Astrocyte (in vitro differentiated cells and primary cell): ENCODE measurements around the gene HOXB4. TPM values are rescaled to one million over a fixed set of nuclear protein-coding genes. Genes with fewer than 3 reads are reported as not detected.

Experiments used
- DNase-seq: peaks from one replicate; pipeline ENCODE4 v3.0.0-alpha.2; 2010; ENCODE audit warnings: low read depth
- FAIRE-seq: peaks from 2 replicates; lab custom pipeline; 2011; peaks lifted over from hg19 to GRCh38; lab: Jason Lieb, UNC
- H2AFZ ChIP-seq: 2 replicates; pipeline ENCODE4 v1.6.0; 2012; ENCODE audit warnings: low read depth, low read length, inconsistent platforms
- H3K27ac ChIP-seq: 2 replicates; pipeline ENCODE4 v1.5.1; 2011; ENCODE audit warnings: low read depth, low read length, inconsistent platforms
- H3K27me3 ChIP-seq: 2 replicates; pipeline ENCODE4 v1.6.0; 2011; ENCODE audit warnings: low read length, inconsistent platforms; ENCODE audit not compliant: insufficient read depth
- H3K36me3 ChIP-seq: 2 replicates; pipeline ENCODE4 v1.5.1; 2011; ENCODE audit warnings: low read length, inconsistent platforms; ENCODE audit not compliant: insufficient read depth
- H3K4me1 ChIP-seq: 2 replicates; pipeline ENCODE4 v1.5.1; 2011; ENCODE audit warnings: low read length, inconsistent platforms; ENCODE audit not compliant: insufficient read depth
- H3K4me2 ChIP-seq: 2 replicates; pipeline ENCODE4 v1.6.0; 2012; ENCODE audit warnings: low read length, inconsistent platforms
- H3K4me3 ChIP-seq: 2 replicates; pipeline ENCODE4 v1.5.1; 2011; ENCODE audit warnings: low read depth, mild to moderate bottlenecking, low read length, inconsistent platforms; ENCODE audit not compliant: insufficient read depth
- H3K79me2 ChIP-seq: 2 replicates; pipeline ENCODE4 v1.6.0; 2012; ENCODE audit warnings: mild to moderate bottlenecking, low read length, inconsistent platforms; ENCODE audit not compliant: insufficient read depth
- H3K9ac ChIP-seq: 2 replicates; pipeline ENCODE4 v1.6.0; 2012; ENCODE audit warnings: mild to moderate bottlenecking, low read length, inconsistent platforms
- H3K9me3 ChIP-seq: 2 replicates; pipeline ENCODE4 v1.5.1; 2012; ENCODE audit warnings: low read depth, mild to moderate bottlenecking, low read length, inconsistent platforms; ENCODE audit not compliant: insufficient read depth
- H4K20me1 ChIP-seq: 2 replicates; pipeline ENCODE4 v1.6.0; 2012; ENCODE audit warnings: low read length, inconsistent platforms; ENCODE audit not compliant: insufficient read depth
- H3K27ac Mint-ChIP-seq: one replicate; pipeline ENCODE4 v1.8.0; 2021; ENCODE audit warnings: mild to moderate bottlenecking, mixed read lengths; ENCODE audit not compliant: unreplicated experiment
- H3K27me3 Mint-ChIP-seq: one replicate; pipeline ENCODE4 v1.8.0; 2021; ENCODE audit warnings: low read depth, mixed read lengths; ENCODE audit not compliant: unreplicated experiment
- H3K36me3 Mint-ChIP-seq: one replicate; pipeline ENCODE4 v1.8.0; 2021; ENCODE audit warnings: low read depth, mixed read lengths; ENCODE audit not compliant: unreplicated experiment
- H3K4me1 Mint-ChIP-seq: one replicate; pipeline ENCODE4 v1.8.0; 2021; ENCODE audit warnings: low read depth, mixed read lengths; ENCODE audit not compliant: unreplicated experiment
- H3K4me3 Mint-ChIP-seq: one replicate; pipeline ENCODE4 v1.8.0; 2021; ENCODE audit warnings: mild to moderate bottlenecking, moderate library complexity, mixed read lengths; ENCODE audit not compliant: unreplicated experiment
- H3K9me3 Mint-ChIP-seq: one replicate; pipeline ENCODE4 v1.8.0; 2021; ENCODE audit warnings: mild to moderate bottlenecking, mixed read lengths; ENCODE audit not compliant: unreplicated experiment
- EZH2 ChIP-seq: IDR thresholded peaks from 2 replicates; pipeline ENCODE4 v1.6.1; 2012; ENCODE audit warnings: mild to moderate bottlenecking, low read length, inconsistent platforms; ENCODE audit not compliant: insufficient read depth
- total RNA-seq: library from RNA; stranded (reverse); gene quantifications from 2 replicates; pipeline ENCODE4 v1.2.1, GENCODE V29; 2021
- TF ChIP-seq, protein P1 (sequence below): IDR thresholded peaks from 2 replicates; pipeline ENCODE4 v1.5.1; 2011; ENCODE audit warnings: low read depth, mild to moderate bottlenecking, inconsistent platforms, low read length, moderate library complexity; ENCODE audit not compliant: insufficient read depth

Gene HOXB4
- total RNA-seq, 1 donor from 2014 or later: not detected

DNA sequence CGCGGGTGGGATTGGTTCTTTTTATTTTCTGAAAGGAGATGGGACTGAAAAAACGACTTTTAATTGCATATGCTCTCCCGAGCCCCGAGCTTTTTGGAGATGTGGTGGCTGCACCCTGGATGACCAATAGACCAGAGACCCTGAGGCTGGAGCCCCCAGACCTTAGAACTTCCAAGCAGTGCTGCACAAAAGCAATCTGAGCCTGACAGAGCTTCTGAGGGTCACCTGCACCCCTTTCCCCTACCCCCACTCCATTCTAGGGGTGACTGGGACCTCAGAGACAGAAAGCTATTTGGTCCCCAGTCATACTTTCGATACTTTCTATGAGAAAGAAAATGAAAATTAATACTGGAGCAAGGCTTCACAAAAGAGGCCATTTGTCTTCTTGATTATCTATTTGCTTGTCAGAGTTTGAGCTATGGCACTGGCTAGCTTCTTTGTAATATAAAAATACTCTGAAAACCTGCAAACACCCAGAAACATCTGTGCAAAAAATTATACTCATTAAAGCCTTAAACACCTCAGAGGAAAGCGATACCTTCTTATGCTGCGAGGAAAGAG, 3.6 kb downstream of the HOXB4 start:
- Histone ChIP-seq H4K20me1 (no peaks in the 10 kb centered on the region), H3K4me1 (peaks cover 31% of the 10 kb centered on the region), H3K27me3 (peaks cover 91% of the 10 kb centered on the region), H3K9me3 (no peaks in the 10 kb centered on the region), H3K27ac (peak overlapping the region; percentile 77), H3K9ac (peak overlapping the region; percentile 82), H3K36me3 (no peaks in the 10 kb centered on the region), H3K4me3 (peak overlapping the region; percentile 34), H3K4me2 (peak overlapping the region; percentile 80), H3K79me2 (peaks cover 81% of the 10 kb centered on the region), H2AFZ (no peak overlapping the region)
- H3K4me3 Mint-ChIP-seq: no peak overlapping the region
- H3K9me3 Mint-ChIP-seq: peaks cover 19% of the 10 kb centered on the region
- TF ChIP-seq, protein P1, sequence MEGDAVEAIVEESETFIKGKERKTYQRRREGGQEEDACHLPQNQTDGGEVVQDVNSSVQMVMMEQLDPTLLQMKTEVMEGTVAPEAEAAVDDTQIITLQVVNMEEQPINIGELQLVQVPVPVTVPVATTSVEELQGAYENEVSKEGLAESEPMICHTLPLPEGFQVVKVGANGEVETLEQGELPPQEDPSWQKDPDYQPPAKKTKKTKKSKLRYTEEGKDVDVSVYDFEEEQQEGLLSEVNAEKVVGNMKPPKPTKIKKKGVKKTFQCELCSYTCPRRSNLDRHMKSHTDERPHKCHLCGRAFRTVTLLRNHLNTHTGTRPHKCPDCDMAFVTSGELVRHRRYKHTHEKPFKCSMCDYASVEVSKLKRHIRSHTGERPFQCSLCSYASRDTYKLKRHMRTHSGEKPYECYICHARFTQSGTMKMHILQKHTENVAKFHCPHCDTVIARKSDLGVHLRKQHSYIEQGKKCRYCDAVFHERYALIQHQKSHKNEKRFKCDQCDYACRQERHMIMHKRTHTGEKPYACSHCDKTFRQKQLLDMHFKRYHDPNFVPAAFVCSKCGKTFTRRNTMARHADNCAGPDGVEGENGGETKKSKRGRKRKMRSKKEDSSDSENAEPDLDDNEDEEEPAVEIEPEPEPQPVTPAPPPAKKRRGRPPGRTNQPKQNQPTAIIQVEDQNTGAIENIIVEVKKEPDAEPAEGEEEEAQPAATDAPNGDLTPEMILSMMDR: no peak
- no peak for TF ChIP-seq EZH2
- H3K27ac Mint-ChIP-seq: no peak overlapping the region
- no peaks in the 10 kb centered on the region for H3K4me1 Mint-ChIP-seq
- H3K36me3 Mint-ChIP-seq: peaks cover 3% of the 10 kb centered on the region
- peaks cover 38% of the 10 kb centered on the region for H3K27me3 Mint-ChIP-seq
- FAIRE-seq: no peak
- DNase-seq: no peak

DNA sequence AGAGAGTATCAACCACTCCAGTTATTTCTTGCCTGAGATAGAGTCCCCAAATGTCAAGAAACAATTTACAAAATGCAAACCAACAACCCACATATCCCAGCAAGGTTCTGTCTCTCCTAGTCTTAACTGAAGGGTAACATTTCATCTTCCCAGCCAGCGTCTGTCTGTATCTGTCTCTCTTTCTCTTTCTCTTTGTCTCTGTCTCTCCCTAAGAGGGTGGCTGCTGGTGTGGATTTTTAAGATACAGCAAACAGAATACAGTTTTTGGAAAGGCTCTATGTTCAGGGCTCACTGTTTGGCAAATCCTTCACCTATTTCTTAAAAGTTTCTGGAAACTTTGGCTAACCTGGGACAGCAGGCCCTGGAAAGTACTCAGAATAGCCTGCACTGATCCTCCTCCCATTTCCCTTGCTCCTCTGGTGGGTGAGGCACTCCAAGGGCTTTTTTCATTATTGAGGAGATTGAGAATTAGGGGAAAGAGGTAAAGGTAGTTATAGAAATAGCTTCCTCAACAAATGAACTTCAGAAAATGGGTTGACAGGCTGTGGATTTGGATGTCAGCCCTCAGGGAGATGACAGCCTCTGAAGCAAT, 6.2 kb downstream of the HOXB4 start:
- H3K9ac ChIP-seq: peak overlapping the region; percentile 82
- H3K4me1 ChIP-seq: peaks cover 34% of the 10 kb centered on the region
- no peaks in the 10 kb centered on the region for H4K20me1 ChIP-seq
- Mint-ChIP-seq H3K4me1 (no peaks in the 10 kb centered on the region), H3K36me3 (no peaks in the 10 kb centered on the region), H3K27me3 (peaks cover 16% of the 10 kb centered on the region), H3K9me3 (peaks cover 13% of the 10 kb centered on the region), H3K4me3 (no peak overlapping the region), H3K27ac (no peak overlapping the region)
- no peaks in the 10 kb centered on the region for H3K9me3 ChIP-seq
- no peak overlapping the region for H2AFZ ChIP-seq
- TF ChIP-seq, protein P1: no peak
- no peak for TF ChIP-seq EZH2
- H3K4me2 ChIP-seq: peak overlapping the region; percentile 80
- no peak for FAIRE-seq
- DNase-seq: no peak
- peaks cover 94% of the 10 kb centered on the region for H3K27me3 ChIP-seq
- H3K27ac ChIP-seq: peak overlapping the region; percentile 77
- H3K36me3 ChIP-seq: no peaks in the 10 kb centered on the region
- H3K4me3 ChIP-seq: peak overlapping the region; percentile 11
- peaks cover 84% of the 10 kb centered on the region for H3K79me2 ChIP-seq
